Measurements from ENCODE around the gene MAG. TPM values are rescaled to one million over a fixed set of nuclear protein-coding genes. Genes with fewer than 3 reads are reported as not detected.

MAG gene
- total RNA-seq, 1 experiment from 2014 or later = 0.46 TPM

GRCh38 chr19:35248310-35249145 lies 43.4 kb upstream of the MAG start, which contains the start of gene LSR (continued):
- TF ChIP-seq, protein P1, sequence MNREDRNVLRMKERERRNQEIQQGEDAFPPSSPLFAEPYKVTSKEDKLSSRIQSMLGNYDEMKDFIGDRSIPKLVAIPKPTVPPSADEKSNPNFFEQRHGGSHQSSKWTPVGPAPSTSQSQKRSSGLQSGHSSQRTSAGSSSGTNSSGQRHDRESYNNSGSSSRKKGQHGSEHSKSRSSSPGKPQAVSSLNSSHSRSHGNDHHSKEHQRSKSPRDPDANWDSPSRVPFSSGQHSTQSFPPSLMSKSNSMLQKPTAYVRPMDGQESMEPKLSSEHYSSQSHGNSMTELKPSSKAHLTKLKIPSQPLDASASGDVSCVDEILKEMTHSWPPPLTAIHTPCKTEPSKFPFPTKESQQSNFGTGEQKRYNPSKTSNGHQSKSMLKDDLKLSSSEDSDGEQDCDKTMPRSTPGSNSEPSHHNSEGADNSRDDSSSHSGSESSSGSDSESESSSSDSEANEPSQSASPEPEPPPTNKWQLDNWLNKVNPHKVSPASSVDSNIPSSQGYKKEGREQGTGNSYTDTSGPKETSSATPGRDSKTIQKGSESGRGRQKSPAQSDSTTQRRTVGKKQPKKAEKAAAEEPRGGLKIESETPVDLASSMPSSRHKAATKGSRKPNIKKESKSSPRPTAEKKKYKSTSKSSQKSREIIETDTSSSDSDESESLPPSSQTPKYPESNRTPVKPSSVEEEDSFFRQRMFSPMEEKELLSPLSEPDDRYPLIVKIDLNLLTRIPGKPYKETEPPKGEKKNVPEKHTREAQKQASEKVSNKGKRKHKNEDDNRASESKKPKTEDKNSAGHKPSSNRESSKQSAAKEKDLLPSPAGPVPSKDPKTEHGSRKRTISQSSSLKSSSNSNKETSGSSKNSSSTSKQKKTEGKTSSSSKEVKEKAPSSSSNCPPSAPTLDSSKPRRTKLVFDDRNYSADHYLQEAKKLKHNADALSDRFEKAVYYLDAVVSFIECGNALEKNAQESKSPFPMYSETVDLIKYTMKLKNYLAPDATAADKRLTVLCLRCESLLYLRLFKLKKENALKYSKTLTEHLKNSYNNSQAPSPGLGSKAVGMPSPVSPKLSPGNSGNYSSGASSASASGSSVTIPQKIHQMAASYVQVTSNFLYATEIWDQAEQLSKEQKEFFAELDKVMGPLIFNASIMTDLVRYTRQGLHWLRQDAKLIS (CRISPR knock-in tag; IDR thresholded peaks at IDR 0.05; ENCODE audit: borderline replicate concordance) = peak; percentile 75; the same call in 1 of the 2 replicates
- TF ChIP-seq, protein P2, sequence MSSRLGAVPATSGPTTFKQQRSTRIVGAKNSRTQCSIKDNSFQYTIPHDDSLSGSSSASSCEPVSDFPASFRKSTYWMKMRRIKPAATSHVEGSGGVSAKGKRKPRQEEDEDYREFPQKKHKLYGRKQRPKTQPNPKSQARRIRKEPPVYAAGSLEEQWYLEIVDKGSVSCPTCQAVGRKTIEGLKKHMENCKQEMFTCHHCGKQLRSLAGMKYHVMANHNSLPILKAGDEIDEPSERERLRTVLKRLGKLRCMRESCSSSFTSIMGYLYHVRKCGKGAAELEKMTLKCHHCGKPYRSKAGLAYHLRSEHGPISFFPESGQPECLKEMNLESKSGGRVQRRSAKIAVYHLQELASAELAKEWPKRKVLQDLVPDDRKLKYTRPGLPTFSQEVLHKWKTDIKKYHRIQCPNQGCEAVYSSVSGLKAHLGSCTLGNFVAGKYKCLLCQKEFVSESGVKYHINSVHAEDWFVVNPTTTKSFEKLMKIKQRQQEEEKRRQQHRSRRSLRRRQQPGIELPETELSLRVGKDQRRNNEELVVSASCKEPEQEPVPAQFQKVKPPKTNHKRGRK (CRISPR knock-in tag; IDR thresholded peaks at IDR 0.05; ENCODE audit: borderline replicate concordance) = no peak
- TF ChIP-seq, protein P3, sequence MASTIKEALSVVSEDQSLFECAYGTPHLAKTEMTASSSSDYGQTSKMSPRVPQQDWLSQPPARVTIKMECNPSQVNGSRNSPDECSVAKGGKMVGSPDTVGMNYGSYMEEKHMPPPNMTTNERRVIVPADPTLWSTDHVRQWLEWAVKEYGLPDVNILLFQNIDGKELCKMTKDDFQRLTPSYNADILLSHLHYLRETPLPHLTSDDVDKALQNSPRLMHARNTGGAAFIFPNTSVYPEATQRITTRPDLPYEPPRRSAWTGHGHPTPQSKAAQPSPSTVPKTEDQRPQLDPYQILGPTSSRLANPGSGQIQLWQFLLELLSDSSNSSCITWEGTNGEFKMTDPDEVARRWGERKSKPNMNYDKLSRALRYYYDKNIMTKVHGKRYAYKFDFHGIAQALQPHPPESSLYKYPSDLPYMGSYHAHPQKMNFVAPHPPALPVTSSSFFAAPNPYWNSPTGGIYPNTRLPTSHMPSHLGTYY (CRISPR knock-in tag; IDR thresholded peaks at IDR 0.05) = peak; percentile 75; the same call in 1 of the 2 replicates
- TF ChIP-seq SMAD4 (CRISPR knock-in tag; IDR thresholded peaks at IDR 0.05) (no peak), HMGXB4 (CRISPR knock-in tag; IDR thresholded peaks at IDR 0.05) (peak; percentile 81), ZNF219 (CRISPR knock-in tag; IDR thresholded peaks at IDR 0.05; ENCODE audit: borderline replicate concordance) (no peak), GRHL2 (CRISPR knock-in tag; IDR thresholded peaks at IDR 0.05; ENCODE audit: insufficient replicate concordance, severe bottlenecking) (no peak), TP53 (CRISPR knock-in tag; IDR thresholded peaks at IDR 0.05) (0 out of 2 replicates have a peak, but pooled peaks have one; percentile 67), ZBTB43 (CRISPR knock-in tag; IDR thresholded peaks at IDR 0.05) (peak; percentile 73), SP1 (CRISPR knock-in tag; conservative IDR thresholded peaks at IDR 0.05) (peak; percentile 95), ATF2 (CRISPR knock-in tag; IDR thresholded peaks at IDR 0.05; ENCODE audit: borderline replicate concordance, low read depth) (no peak), CBFB (CRISPR knock-in tag; IDR thresholded peaks at IDR 0.05; ENCODE audit: low read depth) (no peak; the same call in 1 of the 2 replicates), MYBL2 (CRISPR knock-in tag; IDR thresholded peaks at IDR 0.05) (peak; percentile 39), E2F5 (CRISPR knock-in tag; IDR thresholded peaks at IDR 0.05) (peak; percentile 93), NFATC4 (CRISPR knock-in tag; IDR thresholded peaks at IDR 0.05) (peak; percentile 94)
- TF ChIP-seq, protein P4, sequence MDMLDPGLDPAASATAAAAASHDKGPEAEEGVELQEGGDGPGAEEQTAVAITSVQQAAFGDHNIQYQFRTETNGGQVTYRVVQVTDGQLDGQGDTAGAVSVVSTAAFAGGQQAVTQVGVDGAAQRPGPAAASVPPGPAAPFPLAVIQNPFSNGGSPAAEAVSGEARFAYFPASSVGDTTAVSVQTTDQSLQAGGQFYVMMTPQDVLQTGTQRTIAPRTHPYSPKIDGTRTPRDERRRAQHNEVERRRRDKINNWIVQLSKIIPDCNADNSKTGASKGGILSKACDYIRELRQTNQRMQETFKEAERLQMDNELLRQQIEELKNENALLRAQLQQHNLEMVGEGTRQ (CRISPR knock-in tag; IDR thresholded peaks at IDR 0.05) = peak; percentile 21; the same call in 1 of the 2 replicates
- TF ChIP-seq, protein P5, sequence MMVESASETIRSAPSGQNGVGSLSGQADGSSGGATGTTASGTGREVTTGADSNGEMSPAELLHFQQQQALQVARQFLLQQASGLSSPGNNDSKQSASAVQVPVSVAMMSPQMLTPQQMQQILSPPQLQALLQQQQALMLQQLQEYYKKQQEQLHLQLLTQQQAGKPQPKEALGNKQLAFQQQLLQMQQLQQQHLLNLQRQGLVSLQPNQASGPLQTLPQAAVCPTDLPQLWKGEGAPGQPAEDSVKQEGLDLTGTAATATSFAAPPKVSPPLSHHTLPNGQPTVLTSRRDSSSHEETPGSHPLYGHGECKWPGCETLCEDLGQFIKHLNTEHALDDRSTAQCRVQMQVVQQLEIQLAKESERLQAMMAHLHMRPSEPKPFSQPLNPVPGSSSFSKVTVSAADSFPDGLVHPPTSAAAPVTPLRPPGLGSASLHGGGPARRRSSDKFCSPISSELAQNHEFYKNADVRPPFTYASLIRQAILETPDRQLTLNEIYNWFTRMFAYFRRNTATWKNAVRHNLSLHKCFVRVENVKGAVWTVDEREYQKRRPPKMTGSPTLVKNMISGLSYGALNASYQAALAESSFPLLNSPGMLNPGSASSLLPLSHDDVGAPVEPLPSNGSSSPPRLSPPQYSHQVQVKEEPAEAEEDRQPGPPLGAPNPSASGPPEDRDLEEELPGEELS (CRISPR knock-in tag; IDR thresholded peaks at IDR 0.05) = peak; percentile 90
- TF ChIP-seq, protein P6, sequence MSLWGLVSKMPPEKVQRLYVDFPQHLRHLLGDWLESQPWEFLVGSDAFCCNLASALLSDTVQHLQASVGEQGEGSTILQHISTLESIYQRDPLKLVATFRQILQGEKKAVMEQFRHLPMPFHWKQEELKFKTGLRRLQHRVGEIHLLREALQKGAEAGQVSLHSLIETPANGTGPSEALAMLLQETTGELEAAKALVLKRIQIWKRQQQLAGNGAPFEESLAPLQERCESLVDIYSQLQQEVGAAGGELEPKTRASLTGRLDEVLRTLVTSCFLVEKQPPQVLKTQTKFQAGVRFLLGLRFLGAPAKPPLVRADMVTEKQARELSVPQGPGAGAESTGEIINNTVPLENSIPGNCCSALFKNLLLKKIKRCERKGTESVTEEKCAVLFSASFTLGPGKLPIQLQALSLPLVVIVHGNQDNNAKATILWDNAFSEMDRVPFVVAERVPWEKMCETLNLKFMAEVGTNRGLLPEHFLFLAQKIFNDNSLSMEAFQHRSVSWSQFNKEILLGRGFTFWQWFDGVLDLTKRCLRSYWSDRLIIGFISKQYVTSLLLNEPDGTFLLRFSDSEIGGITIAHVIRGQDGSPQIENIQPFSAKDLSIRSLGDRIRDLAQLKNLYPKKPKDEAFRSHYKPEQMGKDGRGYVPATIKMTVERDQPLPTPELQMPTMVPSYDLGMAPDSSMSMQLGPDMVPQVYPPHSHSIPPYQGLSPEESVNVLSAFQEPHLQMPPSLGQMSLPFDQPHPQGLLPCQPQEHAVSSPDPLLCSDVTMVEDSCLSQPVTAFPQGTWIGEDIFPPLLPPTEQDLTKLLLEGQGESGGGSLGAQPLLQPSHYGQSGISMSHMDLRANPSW (CRISPR knock-in tag; conservative IDR thresholded peaks at IDR 0.05; ENCODE audit: low read depth) = 0 out of 2 replicates have a peak, but pooled peaks have one; percentile 73
